HEK293T (cell line): Measurements from ENCODE around the gene KCNQ1OT1.

Experiments
- BHLHE40 ChIP-seq: fragments of 450-650 bp; IDR thresholded peaks from 2 replicates; pipeline ENCODE4 v1.6.1; 2016; ENCODE audit warnings: mild to moderate bottlenecking, moderate library complexity, borderline replicate concordance
- ELF4 ChIP-seq: fragments of 450-650 bp; IDR thresholded peaks from 2 replicates; pipeline ENCODE4 v1.6.1; 2017; ENCODE audit warnings: antibody characterized with exemption
- FOXA1 ChIP-seq: fragments of 450-650 bp; IDR thresholded peaks from 2 replicates; pipeline ENCODE4 v1.6.1; 2016; ENCODE audit warnings: mild to moderate bottlenecking
- FOXK2 ChIP-seq: fragments of 450-650 bp; IDR thresholded peaks from 2 replicates; pipeline ENCODE4 v1.6.1; 2016; ENCODE audit warnings: mild to moderate bottlenecking
- FOXM1 ChIP-seq: fragments of 450-650 bp; IDR thresholded peaks from 2 replicates; pipeline ENCODE4 v1.6.1; 2017; ENCODE audit warnings: mild to moderate bottlenecking, borderline replicate concordance
- HDGF ChIP-seq: fragments of 450-650 bp; IDR thresholded peaks from 2 replicates; pipeline ENCODE4 v1.6.1; 2017; ENCODE audit warnings: antibody characterized with exemption, borderline replicate concordance
- PKNOX1 ChIP-seq: fragments of 450-650 bp; IDR thresholded peaks from 2 replicates; pipeline ENCODE4 v1.6.1; 2016
- SP1 ChIP-seq: fragments of 450-650 bp; IDR thresholded peaks from 2 replicates; pipeline ENCODE4 v1.6.1; 2017
- SUZ12 ChIP-seq: fragments of 450-650 bp; IDR thresholded peaks from 2 replicates; pipeline ENCODE4 v1.6.1; 2016; ENCODE audit warnings: mild to moderate bottlenecking
- ZNF384 ChIP-seq: fragments of 450-650 bp; IDR thresholded peaks from 2 replicates; pipeline ENCODE4 v1.6.1; 2016

- TF ChIP-seq HDGF (no peak), PKNOX1 (no peak), FOXM1 (no peak), ELF4 (no peak), ZNF384 (no peak), SP1 (no peak), BHLHE40 (no peak), FOXA1 (no peak), FOXK2 (no peak), SUZ12 (no peak)
Measured at GRCh38 chr11:2743427-2744110, 43.8 kb upstream of the KCNQ1OT1 start.
